HG03520 (cell line): ENCODE results near the gene FLACC1.
"Not testable (repeated sequence)": the region's sequence is repeated elsewhere in the genome, so short reads cannot be mapped to it uniquely, and the experiment has no call there.

ENCODE experiments used
- ATAC-seq: cut with Tn5 transposase; IDR thresholded peaks from one replicate; pipeline ENCODE4 v1.9.1; 2021; ENCODE audit warnings: mild to moderate bottlenecking, moderate library complexity; ENCODE audit not compliant: unreplicated experiment

FLACC1 gene

GRCh38 chr2:201349601-201350000, 7.5 kb downstream of the FLACC1 start:
- ATAC-seq: no peak

- no peak for ATAC-seq
Observed at GRCh38 chr2:201348758-201349157, 8.4 kb downstream of the FLACC1 start.

- no peak for ATAC-seq
Observed at GRCh38 chr2:201347138-201347537, 10.0 kb downstream of the FLACC1 start.

- ATAC-seq: no peak
Observed at GRCh38 chr2:201345625-201346213, 11.4 kb downstream of the FLACC1 start.

GRCh38 chr2:201344663-201345366, 12.3 kb downstream of the FLACC1 start:
- no peak for ATAC-seq

GRCh38 chr2:201343559-201343958, 13.6 kb downstream of the FLACC1 start:
- no peak for ATAC-seq

- no peak for ATAC-seq
Observed at GRCh38 chr2:201342923-201343322, 14.2 kb downstream of the FLACC1 start.

- ATAC-seq: no peak
Observed at GRCh38 chr2:201329409-201329808, 27.7 kb downstream of the FLACC1 start.

GRCh38 chr2:201327678-201328077, 29.5 kb downstream of the FLACC1 start:
- no peak for ATAC-seq

GRCh38 chr2:201322772-201323171, 34.4 kb downstream of the FLACC1 start:
- no peak for ATAC-seq

- ATAC-seq: no peak
Observed at GRCh38 chr2:201320701-201321100, 36.4 kb downstream of the FLACC1 start.

GRCh38 chr2:201320257-201320656, 36.9 kb downstream of the FLACC1 start:
- no peak for ATAC-seq

GRCh38 chr2:201319511-201319910, 37.6 kb downstream of the FLACC1 start:
- ATAC-seq: no peak

GRCh38 chr2:201313362-201313761, 43.8 kb downstream of the FLACC1 start:
- ATAC-seq: no peak

GRCh38 chr2:201308914-201309313, 48.2 kb downstream of the FLACC1 start:
- ATAC-seq: no peak

GRCh38 chr2:201307876-201308275, 49.3 kb downstream of the FLACC1 start:
- ATAC-seq: no peak

- not testable (repeated sequence) for ATAC-seq
Observed at GRCh38 chr2:201299929-201300328, 57.2 kb downstream of the FLACC1 start.

- ATAC-seq: no peak
Observed at GRCh38 chr2:201298462-201299052, 58.6 kb downstream of the FLACC1 start.

GRCh38 chr2:201290457-201291148, 66.5 kb downstream of the FLACC1 start:
- ATAC-seq: not testable (repeated sequence)

- ATAC-seq: no peak
Observed at GRCh38 chr2:201285499-201285898, 71.6 kb downstream of the FLACC1 start.

- no peak for ATAC-seq
Observed at GRCh38 chr2:201280191-201281040, 76.7 kb downstream of the FLACC1 start.
